Stimulated activated CD4-positive, alpha-beta T cell treated with anti-CD3 and anti-CD28 coated beads, Interleukin-4, amount 100 ng/mL, for 48 hours (primary cell): ENCODE results near the gene GAB4.
"Not testable (repeated sequence)": the region's sequence is repeated elsewhere in the genome, so short reads cannot be mapped to it uniquely, and the experiment has no call there.

Experiments used
- DNase-seq, 2 donors: peaks; one replicate each; pipeline ENCODE4 v3.0.0-alpha.2; 2020; ENCODE audit warnings: low read depth in 2 of 2

Gene GAB4

DNA sequence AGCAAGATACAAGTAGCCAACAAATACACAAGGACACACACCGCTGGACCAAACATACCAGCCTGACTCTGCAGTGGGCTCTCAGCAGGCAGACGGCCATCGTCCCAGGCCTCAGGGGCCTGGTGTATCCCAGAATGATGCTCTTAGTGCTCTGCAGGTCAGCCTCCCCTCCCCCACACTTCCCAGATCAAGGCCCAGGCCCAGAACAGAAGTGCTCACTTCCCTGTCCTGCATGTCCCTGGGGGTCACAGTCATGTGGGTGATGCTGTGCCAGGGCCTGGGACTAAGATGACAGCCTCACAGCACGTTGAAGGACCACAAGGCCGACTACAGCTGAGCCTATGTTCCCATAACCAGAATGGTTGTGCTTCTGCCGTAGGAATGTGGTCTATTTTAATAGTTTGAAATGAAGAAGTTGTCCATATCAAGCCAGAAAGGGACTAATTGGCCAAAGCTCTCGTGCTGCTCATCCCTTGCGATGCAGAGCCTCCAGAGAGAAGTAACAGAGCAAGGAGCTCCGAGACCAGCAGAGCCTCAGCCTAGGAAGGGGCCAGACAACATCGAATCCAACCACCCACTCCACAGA is 48.6 kb downstream of the GAB4 start:
- DNase-seq, result no peak

DNA sequence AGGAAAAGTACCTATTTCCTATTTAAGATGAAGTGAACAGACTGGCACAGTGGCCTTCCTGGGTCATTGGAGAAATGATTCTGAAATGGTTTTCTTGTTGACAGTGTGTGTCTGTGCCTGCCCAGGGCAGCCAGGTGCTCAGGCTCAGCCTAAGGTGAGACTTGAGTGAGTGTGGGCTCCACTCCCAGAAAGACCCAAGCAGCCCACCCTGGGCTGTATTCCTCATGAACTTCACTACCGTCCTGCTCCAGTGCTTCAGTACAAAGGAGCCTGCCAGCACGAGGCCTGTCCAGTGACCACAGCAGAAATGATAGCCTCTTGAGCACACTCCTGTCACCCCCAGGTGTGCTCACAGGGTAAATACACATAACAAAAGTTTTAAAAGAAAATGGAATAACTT is 49.5 kb downstream of the GAB4 start:
- DNase-seq, result no peak

DNA sequence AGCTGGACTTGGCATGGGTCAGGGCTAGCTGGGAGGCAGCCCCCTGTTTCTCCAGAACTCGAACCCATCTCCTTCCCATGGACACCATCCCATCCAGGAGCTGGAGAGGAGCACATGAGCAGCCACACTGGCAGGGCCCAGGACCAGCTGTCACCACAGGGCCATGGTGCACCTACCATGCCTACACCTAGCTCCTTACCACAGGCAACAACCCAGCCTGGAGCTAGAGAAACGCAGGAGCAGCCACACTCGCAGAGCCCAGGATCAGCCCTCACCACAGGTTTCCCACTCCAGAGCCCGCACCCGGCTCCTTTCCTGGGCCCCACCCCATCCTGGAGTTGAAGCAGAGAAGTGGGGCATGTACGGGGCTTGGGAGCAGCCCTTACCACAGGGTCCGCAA is 50.2 kb downstream of the GAB4 start:
- no peak for DNase-seq

DNA sequence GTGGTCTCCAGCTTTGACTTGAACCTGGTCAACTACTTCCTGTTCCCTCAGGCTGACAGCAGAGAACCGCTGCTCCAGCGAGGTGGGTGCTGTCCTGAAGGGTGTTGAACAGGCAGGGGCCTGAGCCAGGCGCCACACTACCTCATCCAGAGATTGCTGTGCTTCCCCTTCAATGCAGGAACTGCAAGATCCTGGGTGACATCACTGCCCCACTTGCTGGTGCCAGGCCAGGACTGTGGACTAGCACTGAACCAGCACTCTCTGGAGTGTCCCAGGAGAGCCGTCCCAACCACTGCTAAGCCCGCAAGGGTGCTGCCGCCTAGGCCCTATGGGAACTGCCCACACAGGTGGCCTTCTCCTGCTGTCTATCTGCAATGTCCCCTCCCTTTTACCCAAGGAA is 51.7 kb downstream of the GAB4 start:
- DNase-seq, result no peak

DNA sequence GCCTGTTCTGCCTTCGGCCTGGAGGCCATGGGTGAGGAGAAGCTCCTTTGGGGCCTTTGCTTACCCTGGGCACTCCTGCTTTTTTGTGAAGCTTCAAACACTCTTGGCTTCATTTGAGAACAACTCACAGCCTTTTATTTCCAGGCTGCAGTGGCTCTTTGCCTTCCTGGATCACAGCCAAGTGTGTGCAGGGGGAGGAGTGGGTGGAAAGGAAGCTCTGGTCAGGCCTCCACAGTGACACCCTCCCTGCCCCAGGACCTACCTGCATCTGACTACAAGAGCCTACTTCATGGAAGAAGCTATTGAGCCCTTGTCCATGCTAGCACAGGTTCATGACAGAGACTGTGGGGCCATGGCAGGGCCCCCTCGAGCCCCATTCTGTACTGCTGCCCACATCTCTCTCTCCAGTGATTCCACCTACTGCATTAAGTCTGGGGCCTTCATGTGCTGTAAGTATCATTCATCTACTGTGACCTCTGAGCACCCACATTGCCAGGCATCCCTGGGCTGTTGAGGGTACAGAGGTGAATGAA is 52.3 kb downstream of the GAB4 start:
- no peak for DNase-seq

DNA sequence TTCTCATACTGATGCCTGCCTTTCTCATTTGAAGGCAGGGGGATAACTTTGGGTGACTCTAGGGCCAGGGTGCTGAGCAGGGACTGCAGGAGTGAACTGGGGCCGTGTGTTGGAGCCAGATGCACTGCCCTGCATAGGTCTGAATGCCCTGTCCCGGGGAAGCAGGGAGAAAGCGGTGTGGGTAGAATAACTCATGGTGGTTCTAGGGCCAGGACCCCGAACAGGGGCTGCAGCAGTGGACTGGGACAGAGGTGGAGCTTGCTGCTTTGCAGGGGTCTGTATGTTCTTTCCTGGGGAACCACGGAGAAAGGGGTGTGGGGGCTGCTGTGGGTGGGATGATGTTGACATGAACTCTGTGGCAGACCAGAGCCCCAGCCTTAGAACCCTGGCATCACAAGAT is 52.9 kb downstream of the GAB4 start:
- no peak for DNase-seq

DNA sequence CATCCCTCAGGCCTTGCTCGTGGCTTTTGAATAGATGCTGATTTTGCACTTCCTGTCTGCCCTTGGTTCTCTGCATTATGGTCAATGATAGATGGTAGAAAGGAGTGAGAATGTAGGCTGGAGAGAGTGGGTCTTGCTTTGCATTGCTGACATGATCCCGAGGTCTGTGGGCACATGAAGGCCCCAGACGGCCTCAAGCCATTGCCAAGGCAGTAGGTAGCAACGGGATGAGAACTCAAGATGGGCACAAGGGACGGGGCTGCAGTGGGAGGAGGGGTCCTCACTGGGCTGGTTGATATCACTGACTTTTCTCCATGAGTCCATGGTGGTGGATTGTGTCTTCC is 54.0 kb downstream of the GAB4 start:
- DNase-seq, result no peak

DNA sequence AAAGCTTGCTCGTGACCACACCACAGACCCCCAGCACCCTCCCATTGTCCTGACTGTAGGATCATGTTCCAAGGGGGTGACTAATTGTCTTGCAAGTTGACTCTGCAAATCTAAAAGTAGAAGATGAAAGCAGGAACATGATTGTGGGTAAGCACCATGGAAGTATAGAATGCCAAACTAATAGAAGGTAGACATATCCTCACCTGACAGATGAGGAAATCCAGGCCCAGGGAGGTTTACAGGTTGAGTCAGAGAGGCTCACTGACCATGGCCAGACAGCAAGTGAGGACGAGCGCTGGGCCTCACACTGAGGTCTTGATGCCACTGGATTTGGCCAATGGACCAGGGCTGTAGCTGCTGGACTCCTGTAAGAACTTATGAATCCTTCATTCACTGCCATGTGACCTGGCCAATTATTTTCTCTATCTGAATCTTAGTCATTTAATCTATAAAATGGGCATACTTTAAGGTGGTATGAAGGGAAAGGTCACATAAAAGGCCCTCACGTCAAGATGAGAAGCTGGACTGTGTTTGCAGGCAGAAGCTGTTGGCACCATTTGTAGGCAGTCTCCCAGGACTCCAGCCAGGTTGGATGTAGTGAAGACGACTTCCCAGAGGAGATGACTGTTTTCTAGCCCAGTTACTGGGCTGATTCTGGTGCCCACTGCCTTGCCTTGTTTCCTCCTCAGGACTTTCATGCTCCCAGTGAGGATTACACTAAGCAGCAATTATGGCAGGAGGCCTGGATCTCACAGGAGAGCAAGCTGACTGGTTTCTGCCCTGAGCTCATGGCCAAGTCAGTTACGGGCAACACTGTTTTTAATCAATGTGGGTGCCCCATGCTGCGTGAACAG is 54.6 kb downstream of the GAB4 start:
- DNase-seq, result no peak

DNA sequence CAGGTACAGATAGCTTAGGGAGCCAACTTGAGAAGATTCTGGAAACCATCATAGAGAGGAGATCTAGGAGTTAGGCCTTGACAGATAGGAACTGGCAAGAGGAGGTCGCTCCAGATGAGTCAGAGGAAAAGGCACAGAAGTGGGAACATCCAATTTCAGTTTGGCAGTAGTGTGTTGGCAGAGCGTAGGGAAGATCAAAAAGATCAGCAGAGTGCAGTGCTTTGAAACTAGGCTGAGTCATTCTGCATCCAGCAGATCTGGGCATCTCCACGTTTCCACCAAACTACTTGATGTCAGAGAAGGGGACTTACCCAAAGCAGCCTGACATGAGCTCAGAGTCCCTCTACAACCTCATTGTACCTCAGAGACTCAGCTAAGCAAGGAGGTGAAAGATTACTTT is 58.5 kb downstream of the GAB4 start:
- DNase-seq, result peak in 1 of 2 donors; percentile 7

DNA sequence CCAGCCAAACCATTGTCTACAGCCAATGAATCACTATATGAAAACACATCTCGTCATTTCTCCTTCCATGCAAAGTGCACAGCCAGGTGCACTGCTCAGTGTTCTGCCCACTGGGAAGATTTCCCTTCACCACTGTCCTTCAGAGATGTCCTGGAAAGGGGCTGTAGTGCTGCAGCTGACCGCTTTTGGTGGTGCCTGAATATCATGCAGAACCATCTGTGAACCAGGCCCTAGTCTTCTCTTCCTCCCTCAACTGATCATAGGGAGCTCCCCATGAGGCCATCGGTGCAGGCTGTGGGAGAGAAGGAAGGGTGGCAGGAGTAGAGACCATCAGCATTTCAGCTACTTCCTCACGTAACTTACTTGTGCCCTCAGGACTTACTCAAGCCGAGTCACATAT is 70.2 kb downstream of the GAB4 start:
- no peak for DNase-seq

DNA sequence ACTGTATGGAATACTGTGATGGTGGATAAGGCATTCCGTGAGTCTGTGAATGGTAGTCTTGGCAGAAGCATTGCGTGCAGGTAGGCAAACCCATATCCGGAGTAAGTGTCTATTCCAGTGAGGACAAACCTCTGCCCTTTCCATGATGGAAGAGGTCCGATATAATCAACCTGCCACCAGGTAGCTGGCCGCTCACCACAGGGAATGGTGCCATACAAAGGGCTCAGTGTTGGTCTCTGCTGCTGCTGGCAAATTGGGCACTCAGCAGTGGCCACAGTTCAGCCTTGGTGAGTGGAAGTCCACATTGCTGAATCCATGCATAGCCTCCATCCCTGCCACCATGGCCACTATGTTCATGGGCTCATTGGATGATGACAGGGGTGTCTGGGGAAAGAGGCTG is 70.8 kb downstream of the GAB4 start:
- DNase-seq, result not testable (repeated sequence)

DNA sequence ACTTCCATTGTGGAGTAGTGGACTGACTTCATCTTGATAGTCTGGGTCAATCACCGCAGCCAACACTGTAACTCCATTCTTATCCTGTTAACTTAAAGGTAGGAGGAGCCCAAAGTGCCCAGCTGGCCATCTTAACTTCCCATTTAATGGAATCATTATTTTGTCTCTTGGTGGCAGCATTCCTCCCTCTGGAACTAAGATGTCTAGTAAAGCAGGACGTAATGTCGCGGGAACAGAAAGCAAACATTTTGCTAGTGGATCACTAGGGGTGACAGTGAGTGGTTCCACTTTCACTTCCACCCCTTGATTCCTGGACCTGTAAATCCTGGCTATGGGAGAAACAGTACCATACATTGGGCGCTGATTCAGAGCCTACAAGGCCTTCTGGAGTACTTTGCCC is 71.4 kb downstream of the GAB4 start:
- no peak for DNase-seq

DNA sequence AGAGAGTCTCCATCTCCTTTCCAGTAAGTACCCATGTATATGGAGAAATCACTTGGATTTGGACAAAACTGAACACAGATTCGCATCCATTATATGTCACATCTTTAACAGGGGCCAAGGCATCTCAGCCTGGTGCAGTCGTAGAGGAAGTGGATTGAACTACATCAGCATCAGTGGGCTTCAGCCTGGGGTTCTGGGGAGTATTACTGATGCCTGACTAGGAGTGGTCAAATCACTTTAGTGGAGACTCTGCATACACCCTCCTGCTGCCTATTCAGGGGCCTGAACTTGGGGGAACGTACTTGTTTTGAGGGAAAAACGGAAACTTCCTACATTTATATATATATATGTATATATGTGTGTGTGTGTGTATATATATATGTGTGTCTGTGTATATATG is 72.8 kb downstream of the GAB4 start:
- no peak for DNase-seq

DNA sequence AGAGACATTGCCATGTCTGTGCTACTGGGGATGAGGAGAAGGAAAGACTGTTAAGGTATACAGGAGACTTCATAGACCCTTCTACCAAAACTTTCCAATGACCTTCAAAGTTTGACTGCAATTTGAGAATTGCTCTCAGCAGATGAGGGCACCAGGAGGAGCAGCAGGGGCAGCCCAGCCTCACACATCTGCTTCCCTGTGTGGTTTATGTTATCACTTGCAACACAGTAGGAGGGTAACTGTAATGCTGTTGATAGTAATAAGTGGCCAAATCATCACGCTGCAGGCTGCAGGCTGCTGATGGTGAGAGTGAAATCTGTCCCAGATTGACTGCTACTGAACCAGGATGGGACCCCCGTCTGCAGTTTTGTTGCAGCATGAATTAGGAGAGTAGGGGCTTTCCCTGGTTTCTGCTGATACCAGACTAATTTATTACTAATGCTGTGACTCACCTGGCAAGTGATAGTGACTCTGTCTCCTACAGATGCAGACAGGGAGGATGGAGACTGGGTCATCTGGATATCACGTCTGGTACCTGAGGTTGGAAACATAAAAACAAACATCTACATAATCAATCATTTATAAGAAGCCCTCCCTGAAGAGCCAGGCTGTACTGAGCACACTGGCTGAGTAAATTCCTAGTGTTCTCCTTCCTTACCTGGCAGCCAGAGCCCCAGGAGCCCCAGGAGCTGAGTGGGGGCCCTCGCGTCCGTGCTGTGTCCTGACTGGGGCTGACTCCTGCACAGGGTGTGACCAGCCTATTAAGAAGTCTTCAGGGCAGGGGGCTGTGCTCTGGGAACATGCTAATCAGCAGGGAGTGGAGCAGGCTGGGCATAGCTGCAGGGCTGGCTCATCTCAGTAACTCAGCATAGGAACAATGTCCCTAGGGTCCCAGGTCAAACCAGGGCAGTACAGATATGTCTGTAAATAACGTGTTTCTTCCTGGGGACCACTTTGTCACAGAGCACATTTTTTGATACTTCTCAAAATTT is 74.4 kb downstream of the GAB4 start:
- no peak for DNase-seq

DNA sequence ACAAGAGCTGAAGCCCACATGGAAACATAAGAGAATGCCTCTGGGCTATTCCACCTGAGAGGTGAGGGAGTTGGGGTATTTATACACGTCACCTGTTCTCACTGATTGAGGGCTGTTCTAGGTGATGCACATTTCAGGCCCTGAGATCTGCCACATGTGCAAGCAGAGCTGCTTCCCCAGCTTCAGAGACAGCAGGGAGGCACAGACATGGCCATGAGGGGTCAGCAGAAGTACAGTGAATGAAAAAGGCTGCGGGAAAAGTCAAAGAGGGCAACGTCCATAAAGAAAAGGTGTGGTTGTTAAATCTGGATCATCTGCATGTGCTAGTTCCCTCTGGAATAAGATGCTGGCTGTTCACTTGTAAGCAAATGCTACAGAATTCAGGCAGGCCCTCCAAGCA is 75.4 kb downstream of the GAB4 start:
- no peak for DNase-seq

DNA sequence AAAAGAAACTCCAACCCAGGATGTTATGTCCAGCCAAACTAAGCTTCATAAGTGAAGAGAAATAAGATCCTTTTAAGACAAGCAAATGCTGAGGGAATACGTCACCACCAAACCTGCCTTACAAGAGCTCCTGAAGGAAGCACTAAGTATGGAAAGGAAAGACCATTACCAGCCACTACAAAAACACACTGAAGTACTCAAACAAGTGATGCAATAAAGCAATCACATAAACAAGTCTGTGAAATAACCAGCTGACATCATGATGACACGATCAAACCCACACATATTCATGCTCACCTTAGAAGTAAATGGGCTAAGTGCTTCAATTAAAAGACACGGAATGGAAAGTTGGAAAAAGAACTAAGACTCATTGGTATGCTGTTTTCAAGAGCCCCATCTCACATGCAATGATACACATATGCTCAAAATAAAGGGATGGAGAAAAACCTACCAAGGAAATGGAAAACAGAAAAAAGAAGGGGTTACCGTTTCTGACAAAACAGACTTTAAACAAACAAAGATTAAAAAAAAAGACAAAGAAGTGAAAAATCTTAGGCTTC is 82.5 kb downstream of the GAB4 start:
- DNase-seq, result no peak

DNA sequence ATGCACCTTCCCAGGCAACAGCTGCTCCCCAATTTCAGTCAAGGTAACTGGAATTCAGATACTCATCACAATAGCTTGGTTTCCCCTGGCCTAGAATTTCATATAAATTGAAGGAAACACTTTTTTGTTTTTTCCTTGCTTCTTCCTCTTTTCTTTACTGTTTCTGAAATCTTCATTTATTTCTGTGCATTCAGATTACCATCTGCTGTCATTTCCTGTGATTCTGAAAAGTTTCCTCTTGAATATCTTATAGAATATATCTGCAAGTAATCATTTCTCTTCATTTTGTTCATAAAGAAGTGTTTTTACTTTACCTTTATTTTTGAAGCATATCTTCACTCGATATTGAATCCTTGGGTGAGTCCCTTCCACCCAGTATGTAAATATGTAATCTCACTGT is 85.3 kb downstream of the GAB4 start:
- DNase-seq, result no peak

DNA sequence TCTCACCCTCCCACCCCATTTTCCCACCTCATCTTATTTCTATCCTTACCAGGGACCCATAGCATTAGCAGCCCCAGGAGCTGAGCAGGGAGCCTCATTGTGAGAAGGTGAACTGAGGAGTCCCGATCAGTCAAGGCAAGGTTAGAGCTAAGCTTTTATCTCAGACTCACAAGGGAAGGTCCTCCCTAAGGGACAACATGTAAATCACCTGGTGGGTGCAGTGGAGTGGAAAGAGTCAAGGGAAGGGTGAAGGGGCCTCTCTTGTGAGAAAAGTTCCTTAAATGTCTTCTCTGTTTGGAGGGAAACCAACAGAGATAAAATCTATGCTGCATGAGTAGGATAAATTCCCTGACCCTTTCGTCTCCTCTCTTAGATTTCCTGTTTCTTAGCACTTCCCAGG is 85.9 kb downstream of the GAB4 start:
- DNase-seq, result no peak

DNA sequence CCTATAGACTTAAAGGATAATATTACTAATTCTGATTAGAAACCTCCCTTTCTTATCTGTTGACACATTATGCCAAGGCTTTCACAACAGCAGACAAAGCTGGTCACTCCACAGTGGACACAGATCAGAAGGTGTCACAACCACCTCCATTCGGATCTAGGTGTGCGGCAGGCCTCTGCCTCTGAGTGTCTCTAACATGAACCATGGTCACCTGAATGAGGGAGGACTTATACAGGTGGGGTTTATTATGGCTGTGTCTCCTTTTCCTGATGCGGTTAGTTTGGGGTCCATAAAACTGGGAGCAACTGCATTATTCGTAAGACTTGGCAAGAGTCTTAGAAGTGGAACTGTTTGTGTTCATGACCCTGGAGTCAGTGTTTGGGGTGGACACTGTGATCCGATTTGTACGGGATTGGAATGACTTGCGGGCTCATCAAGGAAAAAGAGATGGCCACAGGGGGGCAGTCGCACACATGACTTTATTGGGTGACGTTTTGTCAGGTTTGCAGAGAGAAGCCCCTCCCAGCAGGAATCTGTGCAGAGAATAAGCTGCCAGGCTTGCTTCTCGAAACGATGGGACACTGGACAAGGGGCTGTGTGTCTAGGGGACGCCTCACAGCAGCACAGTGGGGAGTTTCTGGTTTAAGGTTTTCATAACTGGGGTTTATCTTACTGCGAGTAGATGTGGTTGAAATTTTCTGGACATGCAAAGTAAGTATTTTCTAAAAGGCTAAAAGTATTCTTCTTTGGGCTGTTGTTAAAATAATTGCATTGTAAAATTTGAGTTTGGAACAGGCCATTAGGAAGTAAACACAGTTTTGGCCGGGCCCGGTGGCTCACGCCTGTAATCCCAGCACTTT is 90.6 kb downstream of the GAB4 start:
- DNase-seq, result peak; percentile 49 to 66

DNA sequence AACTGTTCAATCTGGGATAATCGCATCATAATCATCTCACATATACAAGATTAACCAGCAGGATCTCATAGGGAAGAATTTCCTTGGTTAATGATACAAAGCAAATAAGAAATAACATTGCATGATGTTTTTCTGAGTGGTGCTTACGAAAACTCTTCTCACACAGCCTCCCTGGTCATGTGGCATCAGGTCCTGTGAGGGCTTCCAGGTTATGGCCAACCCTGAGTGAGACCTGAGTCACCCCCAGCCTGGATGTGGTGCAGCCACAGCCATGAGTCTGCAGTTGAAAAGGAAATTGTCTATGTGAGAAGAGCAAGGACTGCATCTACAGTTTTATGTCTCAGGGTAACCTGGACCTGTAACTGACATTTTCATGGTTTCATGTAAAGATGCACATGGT is 92.3 kb downstream of the GAB4 start:
- DNase-seq, result no peak

DNA sequence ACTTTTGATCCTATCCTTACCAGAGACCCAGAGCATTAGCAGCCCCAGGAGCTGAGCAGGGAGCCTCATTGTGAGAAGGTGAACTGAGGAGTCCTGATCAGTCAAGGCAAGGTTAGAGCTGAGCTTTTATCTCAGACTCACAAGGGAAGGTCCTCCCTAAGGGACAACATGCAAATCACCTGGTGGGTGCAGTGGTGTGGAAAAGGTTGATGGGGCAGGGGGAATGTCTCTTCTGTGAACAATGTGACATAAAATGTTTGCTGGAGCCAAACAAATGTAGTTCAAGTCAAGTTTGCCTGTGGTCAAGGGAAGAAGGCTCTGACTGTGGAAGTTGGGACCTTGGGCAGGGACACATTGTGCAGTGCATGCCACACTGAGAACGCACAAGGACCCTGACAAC is 93.1 kb downstream of the GAB4 start:
- DNase-seq, result not testable (repeated sequence)
